ENCODE results near the gene IL1F10. TPM values are rescaled to one million over a fixed set of nuclear protein-coding genes. Genes with fewer than 3 reads are reported as not detected.

The IL1F10 gene
- total and polyA plus RNA-seq, 2 of the 13 experiments (the other 11 are each of a cell fraction or from before 2014, with no cell fraction given): not detected

DNA sequence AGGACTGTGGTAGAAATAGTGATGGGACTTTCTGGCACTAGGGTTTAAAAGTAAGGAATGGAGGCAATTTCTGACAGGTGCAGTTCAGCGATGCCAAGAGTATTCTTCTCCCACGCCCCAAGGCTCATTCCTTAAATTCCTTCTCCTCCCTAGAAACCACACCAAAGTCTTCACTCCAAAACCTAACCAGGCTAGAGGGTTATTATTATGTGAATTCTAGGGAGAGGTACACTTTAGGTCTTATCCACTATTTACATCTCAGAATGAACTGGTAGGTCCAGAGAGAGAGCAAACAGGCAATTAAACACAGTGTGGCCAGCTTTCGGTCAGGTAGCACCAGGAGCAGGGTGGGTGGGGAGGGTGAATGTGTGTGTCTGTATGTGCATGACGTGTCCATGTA lies 11.4 kb downstream of the IL1F10 start (continued):
- TF ChIP-seq, protein P1, sequence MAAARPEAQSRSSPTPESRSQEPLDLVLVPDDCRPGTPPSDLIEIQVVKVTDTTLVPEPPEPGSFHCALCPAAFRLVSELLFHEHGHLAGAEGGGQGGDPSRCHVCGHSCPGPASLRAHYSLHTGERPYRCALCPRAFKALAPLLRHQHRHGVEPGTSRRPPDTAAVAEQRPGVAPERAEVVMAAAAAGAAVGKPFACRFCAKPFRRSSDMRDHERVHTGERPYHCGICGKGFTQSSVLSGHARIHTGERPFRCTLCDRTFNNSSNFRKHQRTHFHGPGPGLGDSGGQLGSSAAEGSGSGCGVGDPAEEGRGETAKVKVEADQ (CRISPR knock-in tag; IDR thresholded peaks at IDR 0.05; ENCODE audit: borderline replicate concordance): no peak
- TF ChIP-seq ZNF282 (IDR thresholded peaks at IDR 0.05; ENCODE audit: partially characterized antibody) (no peak), ZNF577 (CRISPR knock-in tag; IDR thresholded peaks at IDR 0.05; ENCODE audit: borderline replicate concordance, low read depth) (no peak)

- in situ Hi-C loops (cut with HindIII; ENCODE audit: extremely low pct_ligation_motif_present, low pct_unique_long_range_greater_than_20kb) (loop anchor here (5.0 to 10.0 kb wide), 3 partner anchors 57 to 295 kb away; no protein-coding TSS in a partner anchor), intact Hi-C loops (cut with micrococcal nuclease; ENCODE audit: unreplicated experiment) (loop anchor here (1.0 to 2.0 kb wide), 4 partner anchors 47 to 290 kb away; partner anchors contain the start of gene IL1RN)
- H3K36me3 ChIP-seq (replicated peaks in 1 of 2; ENCODE audit: control insufficient read depth in 1 of 2, insufficient read depth in 2 of 2, low read length in 2 of 2): no peaks in the 10 kb centered on the region
- no peak overlapping the region for H3K9ac ChIP-seq (ENCODE audit: insufficient read depth, low read depth, low read length)
- FAIRE-seq (peak; percentile 92), ATAC-seq (peak; percentile 93), DNase-seq (ENCODE audit: low spot score) (peak; percentile 40)
- H3K79me2 ChIP-seq (ENCODE audit: insufficient read depth, low read length): no peaks in the 10 kb centered on the region
- BruUV-seq (replicated peaks): no TSS peak
- no peak overlapping the region for H2AFZ ChIP-seq (ENCODE audit: low read length)
- no peak overlapping the region for H3K27ac ChIP-seq (ENCODE audit: extremely low read length, insufficient read depth, low read length)
- H3K27me3 ChIP-seq (ENCODE audit: control insufficient read depth in 1 of 2, insufficient read depth in 2 of 2, low read length in 2 of 2): peaks cover 0 to 10% of the 10 kb centered on the region in 2 experiments; a peak in 2 of 5 replicates
- H3K4me3 ChIP-seq (replicated peaks in 1 of 3; ENCODE audit: insufficient read depth in 1 of 3, low read depth in 2 of 3, low read length in 3 of 3): no peak overlapping the region
- 13% methylated on average over 9 of the region's 9 CpGs for WGBS (ENCODE audit: low lambda C conversion rate)
- CTCF ChIA-PET (ENCODE audit: low intra/inter-chr PET ratio, low total read pairs): interaction anchor here (1.3 to 2.9 kb wide), 5 partner anchors 34 to 310 kb away, joined by 4 to 35 read pairs (median 8); no protein-coding TSS in a partner anchor
- peaks cover 14% of the 10 kb centered on the region; the same call in 1 of the 2 replicates for H3K4me1 ChIP-seq (ENCODE audit: insufficient read depth, low read length)
- POLR2A ChIA-PET: interaction anchor here (0.9 to 1.9 kb wide), 11 partner anchors 8 to 140 kb away, joined by 3 to 9 read pairs (median 4); partner anchors contain the start of gene IL1RN
- no peak overlapping the region for H3K4me2 ChIP-seq (ENCODE audit: low read depth, low read length)
- H3K9me3 ChIP-seq (ENCODE audit: low read length): no peaks in the 10 kb centered on the region
- H4K20me1 ChIP-seq (ENCODE audit: insufficient read depth, low read length): no peaks in the 10 kb centered on the region
- TF ChIP-seq NR2F6 (IDR thresholded peaks at IDR 0.05) (no peak), NR2F6 (CRISPR knock-in tag; IDR thresholded peaks at IDR 0.05) (peak; percentile 20; the same call in 1 of the 2 replicates), TCF7L2 (IDR thresholded peaks at IDR 0.05; ENCODE audit: low read depth, low read length) (no peak), TEAD3 (CRISPR knock-in tag; optimal IDR thresholded peaks at IDR 0.05; ENCODE audit: borderline replicate concordance) (peak; percentile 28), ZNF230 (CRISPR knock-in tag; IDR thresholded peaks at IDR 0.05) (peak; percentile 47; the same call in 1 of the 2 replicates), SP4 (CRISPR knock-in tag; IDR thresholded peaks at IDR 0.05) (0 out of 2 replicates have a peak, but pooled peaks have one; percentile 29), ZKSCAN8 (CRISPR knock-in tag; IDR thresholded peaks at IDR 0.05; ENCODE audit: borderline replicate concordance) (0 out of 2 replicates have a peak, but pooled peaks have one; percentile 46), ZNF501 (CRISPR knock-in tag; IDR thresholded peaks at IDR 0.05) (peak; percentile 70), ZFAT (CRISPR knock-in tag; conservative IDR thresholded peaks at IDR 0.05) (no peak), SPEN (CRISPR knock-in tag; IDR thresholded peaks at IDR 0.05; ENCODE audit: low read depth) (no peak), ZNF335 (CRISPR knock-in tag; IDR thresholded peaks at IDR 0.05) (0 out of 2 replicates have a peak, but pooled peaks have one; percentile 54), DNMT3B (CRISPR knock-in tag; conservative IDR thresholded peaks at IDR 0.05) (0 out of 2 replicates have a peak, but pooled peaks have one; percentile 36), TAF1 (CRISPR knock-in tag; IDR thresholded peaks at IDR 0.05) (no peak), RELA (CRISPR knock-in tag; IDR thresholded peaks at IDR 0.05) (peak; percentile 50; the same call in 1 of the 2 replicates), SRF (IDR thresholded peaks at IDR 0.05; ENCODE audit: low read depth, low read length) (no peak), KMT2A (CRISPR knock-in tag; IDR thresholded peaks at IDR 0.05) (0 out of 2 replicates have a peak, but pooled peaks have one; percentile 42)
- TF ChIP-seq, protein P2, sequence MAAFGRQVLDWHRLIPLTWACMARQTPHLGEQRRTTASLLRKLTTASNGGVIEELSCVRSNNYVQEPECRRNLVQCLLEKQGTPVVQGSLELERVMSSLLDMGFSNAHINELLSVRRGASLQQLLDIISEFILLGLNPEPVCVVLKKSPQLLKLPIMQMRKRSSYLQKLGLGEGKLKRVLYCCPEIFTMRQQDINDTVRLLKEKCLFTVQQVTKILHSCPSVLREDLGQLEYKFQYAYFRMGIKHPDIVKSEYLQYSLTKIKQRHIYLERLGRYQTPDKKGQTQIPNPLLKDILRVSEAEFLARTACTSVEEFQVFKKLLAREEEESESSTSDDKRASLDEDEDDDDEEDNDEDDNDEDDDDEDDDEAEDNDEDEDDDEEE (CRISPR knock-in tag; IDR thresholded peaks at IDR 0.05): peak; percentile 74; the same call in 1 of the 2 replicates
- TF ChIP-seq, protein P3, sequence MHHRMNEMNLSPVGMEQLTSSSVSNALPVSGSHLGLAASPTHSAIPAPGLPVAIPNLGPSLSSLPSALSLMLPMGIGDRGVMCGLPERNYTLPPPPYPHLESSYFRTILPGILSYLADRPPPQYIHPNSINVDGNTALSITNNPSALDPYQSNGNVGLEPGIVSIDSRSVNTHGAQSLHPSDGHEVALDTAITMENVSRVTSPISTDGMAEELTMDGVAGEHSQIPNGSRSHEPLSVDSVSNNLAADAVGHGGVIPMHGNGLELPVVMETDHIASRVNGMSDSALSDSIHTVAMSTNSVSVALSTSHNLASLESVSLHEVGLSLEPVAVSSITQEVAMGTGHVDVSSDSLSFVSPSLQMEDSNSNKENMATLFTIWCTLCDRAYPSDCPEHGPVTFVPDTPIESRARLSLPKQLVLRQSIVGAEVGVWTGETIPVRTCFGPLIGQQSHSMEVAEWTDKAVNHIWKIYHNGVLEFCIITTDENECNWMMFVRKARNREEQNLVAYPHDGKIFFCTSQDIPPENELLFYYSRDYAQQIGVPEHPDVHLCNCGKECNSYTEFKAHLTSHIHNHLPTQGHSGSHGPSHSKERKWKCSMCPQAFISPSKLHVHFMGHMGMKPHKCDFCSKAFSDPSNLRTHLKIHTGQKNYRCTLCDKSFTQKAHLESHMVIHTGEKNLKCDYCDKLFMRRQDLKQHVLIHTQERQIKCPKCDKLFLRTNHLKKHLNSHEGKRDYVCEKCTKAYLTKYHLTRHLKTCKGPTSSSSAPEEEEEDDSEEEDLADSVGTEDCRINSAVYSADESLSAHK (CRISPR knock-in tag; IDR thresholded peaks at IDR 0.05; ENCODE audit: borderline replicate concordance): 0 out of 2 replicates have a peak, but pooled peaks have one; percentile 69
Measured at GRCh38 chr2:113080134-113080533, 12.4 kb downstream of the IL1F10 start.

All from HepG2 (cell line).